Peyer's patch (tissue), 4 donors: ENCODE measurements around the gene NCOA7. TPM values are rescaled to one million over a fixed set of nuclear protein-coding genes. Genes with fewer than 3 reads are reported as not detected.
A peak's percentile ranks its signal among the peaks of the same experiment; 100 is the strongest.
"Not testable (repeated sequence)": the region's sequence is repeated elsewhere in the genome, so short reads cannot be mapped to it uniquely, and the experiment has no call there.

Source experiments
- DNase-seq, 3 donors: peaks; one replicate each; pipeline ENCODE4 v3.0.0-alpha.2; 2017 to 2019
- H3K27ac ChIP-seq, 4 donors: fragments of 200-600 bp; sonication (generic); one replicate each; pipeline ENCODE4 v1.5.1; 2016 to 2019
- H3K27me3 ChIP-seq, 2 donors: fragments of 200-600 bp; sonication (generic); one replicate each; pipeline ENCODE4 v1.5.1; 2019
- H3K36me3 ChIP-seq, 3 donors: fragments of 200-600 bp; sonication (generic); one replicate each; pipeline ENCODE4 v1.5.1; 2016 to 2019
- H3K4me1 ChIP-seq, 4 donors: fragments of 200-600 bp; sonication (generic); one replicate each; pipeline ENCODE4 v1.5.1; 2016 to 2019
- H3K4me3 ChIP-seq, 4 donors: fragments of 200-600 bp; sonication (generic); 1 replicate in 3 of 4; 2 replicates in 1 of 4; pipeline ENCODE4 v1.5.1; 2016 to 2019; ENCODE audit warnings: mild to moderate bottlenecking in 1 of 4
- H3K9me3 ChIP-seq, 4 donors: fragments of 200-600 bp; sonication (generic); one replicate each; pipeline ENCODE4 v1.5.1; 2016 to 2019; ENCODE audit warnings: mild to moderate bottlenecking in 1 of 4
- CTCF ChIP-seq, 6 experiments: fragments of 450-650 bp in 4 of 6; fragments of 200-600 bp in 2 of 6; sonication (generic) in 1 of 6; IDR thresholded peaks; one replicate each; pipeline ENCODE4 v1.5.1; 2017 to 2019; ENCODE audit warnings: antibody characterized with exemption in 6 of 6, mild to moderate bottlenecking in 3 of 6, moderate library complexity in 1 of 6
- POLR2A ChIP-seq, 2 donors: fragments of 450-650 bp; IDR thresholded peaks; one replicate each; pipeline ENCODE4 v1.5.1; 2017; ENCODE audit warnings: antibody characterized with exemption in 2 of 2, mild to moderate bottlenecking in 2 of 2, moderate library complexity in 2 of 2
- total RNA-seq, 4 donors: library from RNA; depleted of rRNA; stranded (reverse); fragments of >200 nt; gene quantifications; one replicate each; pipeline ENCODE4 v1.1.0, GENCODE V29; 2016

NCOA7 gene
- total RNA-seq, 4 donors from 2014 or later, result 15.4 to 80.9 (median 27.7) TPM

- DNase-seq, result no peak
- Histone ChIP-seq H3K4me1 (peaks cover 0 to 7% (median 0%) of the 10 kb centered on the region in 4 donors), H3K27me3 (no peaks in the 10 kb centered on the region), H3K36me3 (peaks cover 0 to 9% (median 0%) of the 10 kb centered on the region in 3 donors), H3K4me3 (no peak overlapping the region), H3K9me3 (no peaks in the 10 kb centered on the region), H3K27ac (peak overlapping the region in 2 of 4 donors; percentile 30 to 44)
- no peak for TF ChIP-seq POLR2A (IDR thresholded peaks at IDR 0.05)
- no peak for TF ChIP-seq CTCF (IDR thresholded peaks at IDR 0.05)
Measured at GRCh38 chr6:125910527-125910926, 119.8 kb downstream of the NCOA7 start.

GRCh38 chr6:125911051-125911451, 120.3 kb downstream of the NCOA7 start:
- H3K27ac ChIP-seq, result peak overlapping the region in 2 of 4 donors; percentile 30 to 44
- not testable (repeated sequence) for H3K27me3 ChIP-seq, DNase-seq

GRCh38 chr6:125912430-125912829, 121.7 kb downstream of the NCOA7 start:
- H3K27ac ChIP-seq, result peak overlapping the region in 1 of 4 donors; percentile 37
- DNase-seq, result not testable (repeated sequence)

More at GRCh38 chr6:125911051-125911451, 120.3 kb downstream of the NCOA7 start:
- H3K4me3 ChIP-seq, H3K4me1 ChIP-seq, H3K9me3 ChIP-seq: not testable (repeated sequence)
- H3K36me3 ChIP-seq, result peaks cover 0 to 13% (median 0%) of the 10 kb centered on the region in 3 donors

GRCh38 chr6:125913145-125913544, 122.4 kb downstream of the NCOA7 start:
- no peak for DNase-seq
- no peak overlapping the region for H3K4me3 ChIP-seq
- H3K27me3 ChIP-seq, result no peaks in the 10 kb centered on the region
- H3K36me3 ChIP-seq, result peaks cover 0 to 9% (median 0%) of the 10 kb centered on the region in 3 donors
- peaks cover 0 to 9% (median 0%) of the 10 kb centered on the region in 4 donors for H3K4me1 ChIP-seq
- TF ChIP-seq CTCF (IDR thresholded peaks at IDR 0.05), result no peak
- TF ChIP-seq POLR2A (IDR thresholded peaks at IDR 0.05), result no peak
- H3K27ac ChIP-seq, result no peak overlapping the region
- no peaks in the 10 kb centered on the region for H3K9me3 ChIP-seq

More at GRCh38 chr6:125912430-125912829, 121.7 kb downstream of the NCOA7 start:
- peaks cover 0 to 13% (median 0%) of the 10 kb centered on the region in 3 donors for H3K36me3 ChIP-seq
- not testable (repeated sequence) for H3K9me3 ChIP-seq, H3K4me3 ChIP-seq, H3K27me3 ChIP-seq, H3K4me1 ChIP-seq

- Histone ChIP-seq H3K4me3 (no peak overlapping the region), H3K4me1 (peaks cover 0 to 13% (median 0%) of the 10 kb centered on the region in 4 donors), H3K27me3 (no peaks in the 10 kb centered on the region), H3K36me3 (peaks cover 0 to 8% (median 0%) of the 10 kb centered on the region in 3 donors), H3K27ac (peak overlapping the region in 3 of 4 donors; percentile 36 to 59 (median 38)), H3K9me3 (no peaks in the 10 kb centered on the region)
- DNase-seq, result peak in 1 of 3 donors; percentile 80
- no peak for TF ChIP-seq POLR2A (IDR thresholded peaks at IDR 0.05)
- no peak for TF ChIP-seq CTCF (IDR thresholded peaks at IDR 0.05)
Measured at GRCh38 chr6:125913864-125914351, 123.1 kb downstream of the NCOA7 start.

- no peak for TF ChIP-seq CTCF (IDR thresholded peaks at IDR 0.05)
- no peak for TF ChIP-seq POLR2A (IDR thresholded peaks at IDR 0.05)
- Histone ChIP-seq H3K9me3 (no peaks in the 10 kb centered on the region), H3K4me3 (peak overlapping the region in 1 of 4 donors; percentile 59), H3K36me3 (peaks cover 0 to 29% (median 0%) of the 10 kb centered on the region in 3 donors), H3K27me3 (no peaks in the 10 kb centered on the region), H3K4me1 (peaks cover 0 to 13% (median 0%) of the 10 kb centered on the region in 4 donors), H3K27ac (peak overlapping the region; percentile 18 to 88 (median 71))
- DNase-seq, result no peak
Measured at GRCh38 chr6:125918230-125918629, 127.5 kb downstream of the NCOA7 start.
